Hepatocyte (in vitro differentiated cells): ENCODE results near the gene PHOSPHO2.

ENCODE experiments used
- CTCF ChIP-seq: fragments of 200-600 bp; sonication (generic); IDR thresholded peaks from 2 replicates; pipeline ENCODE4 v1.5.1; 2016; ENCODE audit warnings: antibody characterized with exemption, mild to moderate bottlenecking; ENCODE audit not compliant: poor library complexity
- EZH2 ChIP-seq: fragments of 200-600 bp; sonication (generic); IDR thresholded peaks from 2 replicates; pipeline ENCODE4 v1.6.1; 2016; ENCODE audit warnings: antibody characterized with exemption, mild to moderate bottlenecking, borderline replicate concordance

DNA sequence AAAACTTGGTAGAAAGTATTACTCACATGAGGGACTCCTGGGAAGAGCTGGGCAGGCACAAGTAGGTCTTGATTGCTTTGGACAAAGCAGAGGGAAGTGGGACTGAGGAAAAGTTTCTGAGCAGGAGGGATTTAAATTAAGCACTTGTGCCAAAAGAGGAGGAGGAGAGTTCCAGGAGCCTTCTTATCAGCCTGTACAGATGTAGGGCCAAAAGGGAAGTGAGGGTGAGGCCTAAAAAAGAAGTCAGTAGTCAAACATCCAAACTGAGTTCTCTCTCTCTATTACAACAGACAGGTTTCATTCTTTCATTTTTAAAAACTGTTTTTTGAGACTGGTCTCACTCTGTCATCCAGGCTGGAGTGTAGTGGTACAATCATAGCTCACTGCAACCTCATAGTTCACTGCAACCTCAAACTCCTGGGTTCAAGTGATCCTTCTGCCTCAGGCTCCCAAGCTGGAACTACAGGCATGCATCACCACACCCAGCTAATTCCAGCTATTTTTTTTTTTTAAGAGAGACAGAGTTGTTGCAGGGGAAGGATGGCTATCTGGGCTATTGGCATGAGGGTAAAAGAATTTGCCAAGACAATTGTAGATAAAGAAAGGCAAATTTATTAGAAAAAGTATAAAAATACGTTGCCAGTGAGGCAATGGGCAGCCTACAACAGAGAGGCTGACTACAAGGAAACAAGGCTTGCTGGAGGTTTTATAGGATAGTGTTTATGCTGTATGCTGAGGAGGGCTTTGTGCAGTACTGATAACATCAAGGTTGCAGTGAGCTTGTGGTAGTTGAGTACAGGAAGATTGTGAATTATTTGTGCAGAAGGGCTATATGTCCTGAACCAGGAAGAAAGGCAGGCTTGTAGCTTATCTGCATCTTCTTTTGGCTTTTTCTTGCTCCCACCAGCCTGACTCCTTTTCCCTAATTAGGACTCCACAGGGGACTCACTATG, 29.0 kb upstream of the PHOSPHO2 start:
- no peak for TF ChIP-seq CTCF
- no peak for TF ChIP-seq EZH2
